OCI-LY7 (cell line): Measurements from ENCODE around the gene PFKFB4.

Experiments used
- CTCF ChIP-seq: fragments of 200-600 bp; sonication (generic); conservative IDR thresholded peaks from 2 replicates; pipeline ENCODE4 v1.5.1; 2014; ENCODE audit warnings: mild to moderate bottlenecking, antibody characterized with exemption, low read length, moderate library complexity, mixed read lengths
- EZH2phosphoT487 ChIP-seq: fragments of 200-600 bp; sonication (generic); IDR thresholded peaks from 2 replicates; pipeline ENCODE4 v1.6.1; 2018; ENCODE audit warnings: low read depth, borderline replicate concordance, mild to moderate bottlenecking, mixed run types, antibody characterized with exemption, low read length, moderate library complexity, mixed read lengths

DNA sequence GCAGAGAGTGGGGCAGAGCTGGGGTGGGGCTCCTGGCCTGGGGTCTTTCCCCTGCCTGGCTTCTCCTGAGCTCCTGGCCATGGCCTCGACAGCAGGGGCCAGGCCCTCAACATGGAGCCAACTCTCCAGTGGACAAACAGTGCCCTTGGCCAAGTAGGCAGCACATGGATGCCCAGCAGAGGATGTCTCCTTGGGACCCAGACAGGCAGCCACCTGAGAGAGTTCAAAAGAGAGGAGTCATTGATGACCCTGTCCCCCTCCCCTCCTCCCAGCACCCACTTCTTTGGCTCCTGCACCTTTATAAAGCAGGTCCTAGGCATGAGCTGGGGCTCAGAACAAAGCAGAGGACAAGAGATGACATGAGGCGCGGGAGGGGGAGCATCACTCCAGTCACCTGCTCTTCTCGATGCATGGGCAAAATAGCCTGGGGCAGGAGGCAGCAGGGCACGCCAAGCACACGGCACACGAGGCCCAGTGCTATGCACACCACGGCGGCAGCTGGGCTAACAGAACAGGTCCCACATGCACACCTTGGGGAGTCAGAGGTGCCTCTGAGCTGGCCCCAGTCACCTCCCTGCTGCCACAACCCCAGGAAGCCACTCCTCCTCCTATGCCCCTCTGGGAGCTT, 80.1 kb downstream of the PFKFB4 start:
- TF ChIP-seq CTCF (no peak), EZH2phosphoT487 (no peak)
